CD4-positive, alpha-beta T cell treated with Interleukin-4 for 1 hour (primary cell): ENCODE data around the gene NT5DC2.

Experiments used
- DNase-seq, 2 donors: peaks; one replicate each; pipeline ENCODE4 v3.0.0-alpha.2; 2020 to 2022

NT5DC2 gene

GRCh38 chr3:52524258-52524751 lies 9.4 kb downstream of the NT5DC2 start:
- no peak for DNase-seq

GRCh38 chr3:52523386-52524257 lies 10.0 kb downstream of the NT5DC2 start:
- no peak for DNase-seq

- no peak for DNase-seq
These were observed 10.9 kb downstream of the NT5DC2 start for GRCh38 chr3:52522651-52523251.

- DNase-seq = no peak
These were observed 11.6 kb downstream of the NT5DC2 start for GRCh38 chr3:52521881-52522650.

GRCh38 chr3:52521488-52521824 lies 12.2 kb downstream of the NT5DC2 start:
- DNase-seq = no peak

GRCh38 chr3:52520716-52521487 lies 12.8 kb downstream of the NT5DC2 start:
- no peak for DNase-seq

- DNase-seq = no peak
These were observed 13.5 kb downstream of the NT5DC2 start for GRCh38 chr3:52520141-52520667.

- no peak for DNase-seq
These were observed 14.1 kb downstream of the NT5DC2 start for GRCh38 chr3:52519445-52520140.

GRCh38 chr3:52518723-52519444 lies 14.8 kb downstream of the NT5DC2 start:
- DNase-seq = no peak

GRCh38 chr3:52517796-52518722 lies 15.6 kb downstream of the NT5DC2 start:
- no peak for DNase-seq

- DNase-seq = no peak
These were observed 17.0 kb downstream of the NT5DC2 start for GRCh38 chr3:52516509-52517195.

GRCh38 chr3:52515192-52515591 lies 18.5 kb downstream of the NT5DC2 start:
- DNase-seq = no peak

- no peak for DNase-seq
These were observed 19.1 kb downstream of the NT5DC2 start for GRCh38 chr3:52514576-52514975.

- DNase-seq = no peak
These were observed 20.4 kb downstream of the NT5DC2 start for GRCh38 chr3:52513281-52513680.

- DNase-seq = no peak
These were observed 20.9 kb downstream of the NT5DC2 start for GRCh38 chr3:52512727-52513126.

GRCh38 chr3:52512105-52512504 lies 21.6 kb downstream of the NT5DC2 start:
- DNase-seq = no peak

- no peak for DNase-seq
These were observed 22.1 kb downstream of the NT5DC2 start for GRCh38 chr3:52511509-52511908.

- no peak for DNase-seq
These were observed 23.8 kb downstream of the NT5DC2 start for GRCh38 chr3:52509753-52510328.

- DNase-seq = no peak
These were observed 26.3 kb downstream of the NT5DC2 start for GRCh38 chr3:52507359-52507758.
